ENCODE measurements around the gene TTR. TPM values are rescaled to one million over a fixed set of nuclear protein-coding genes. Genes with fewer than 3 reads are reported as not detected.

TTR gene
- total RNA-seq, 1 experiment from 2014 or later: 139 TPM

DNA sequence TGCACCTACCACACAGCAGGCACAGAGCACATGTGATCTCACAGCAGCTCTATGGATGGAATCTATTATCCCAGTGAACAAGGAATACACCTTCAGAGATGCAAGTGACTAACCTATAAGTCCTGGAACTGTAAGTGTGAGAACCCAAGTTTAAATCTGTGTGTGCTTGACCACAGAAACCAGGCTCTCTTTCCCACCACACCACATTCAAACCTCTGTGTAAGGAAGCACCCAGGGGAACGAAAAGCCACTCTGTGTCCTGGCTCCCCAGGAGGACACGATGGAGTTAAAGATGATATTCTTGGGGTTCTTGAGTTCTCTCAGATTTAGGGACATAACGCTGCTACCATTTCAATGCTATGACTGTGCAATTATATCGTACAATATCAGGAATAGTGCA lies 38.9 kb downstream of the TTR start:
- H3K4me3 Mint-ChIP-seq (ENCODE audit: unreplicated experiment): no peak overlapping the region

DNA sequence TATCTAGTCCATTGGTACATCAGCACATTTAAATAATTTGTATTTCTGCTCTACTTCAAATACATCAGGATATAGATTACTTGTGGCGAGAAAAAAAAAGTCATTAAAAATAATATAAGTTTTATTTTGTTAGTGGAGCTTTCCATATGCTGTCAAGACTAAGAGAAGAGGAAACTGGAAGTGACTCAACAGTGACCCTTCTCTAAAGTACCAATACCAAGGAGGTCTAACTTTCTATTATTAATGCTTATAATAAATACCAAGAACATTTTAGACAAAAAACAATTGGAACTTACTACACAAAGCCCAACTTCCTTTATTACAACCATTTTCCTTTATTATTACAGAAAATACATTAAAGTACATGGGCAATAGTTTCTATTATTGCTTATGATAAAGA lies 39.8 kb downstream of the TTR start:
- Histone ChIP-seq H3K36me3 (ENCODE audit: control insufficient read depth, insufficient read depth, low read length) (no peaks in the 10 kb centered on the region), H3K4me3 (ENCODE audit: low read depth, low read length) (no peak overlapping the region), H3K9me3 (no peaks in the 10 kb centered on the region), H3K27me3 (replicated peaks; ENCODE audit: control insufficient read depth, insufficient read depth, low read length) (no peaks in the 10 kb centered on the region), H3K4me1 (no peaks in the 10 kb centered on the region)
- CTCF ChIA-PET: no interaction called here
- intact Hi-C loops (cut with micrococcal nuclease; ENCODE audit: unreplicated experiment): no loop called here
- Mint-ChIP-seq H3K27ac (ENCODE audit: unreplicated experiment) (no peak overlapping the region), H3K4me1 (ENCODE audit: low read depth, unreplicated experiment) (no peaks in the 10 kb centered on the region), H3K36me3 (ENCODE audit: insufficient read depth, unreplicated experiment) (peaks cover 17% of the 10 kb centered on the region), H3K4me3 (ENCODE audit: unreplicated experiment) (no peak overlapping the region), H3K9me3 (ENCODE audit: unreplicated experiment) (no peaks in the 10 kb centered on the region), H3K27me3 (ENCODE audit: insufficient read depth, unreplicated experiment) (no peaks in the 10 kb centered on the region)
- TF ChIP-seq CTCF (IDR thresholded peaks at IDR 0.05; ENCODE audit: insufficient read depth in 1 of 2, low read depth in 1 of 2, low read length in 1 of 2, severe bottlenecking in 1 of 2, unreplicated experiment in 1 of 2): no peak
- BruUV-seq (replicated peaks): no TSS peak
- DNase-seq: no peak
- POLR2A ChIA-PET: no interaction called here

More for the DNA sequence above, 38.9 kb downstream of the TTR start:
- POLR2A ChIA-PET: no interaction called here
- Mint-ChIP-seq H3K9me3 (ENCODE audit: unreplicated experiment) (no peaks in the 10 kb centered on the region), H3K27me3 (ENCODE audit: insufficient read depth, unreplicated experiment) (no peaks in the 10 kb centered on the region), H3K36me3 (ENCODE audit: insufficient read depth, unreplicated experiment) (peaks cover 17% of the 10 kb centered on the region), H3K27ac (ENCODE audit: unreplicated experiment) (no peak overlapping the region), H3K4me1 (ENCODE audit: low read depth, unreplicated experiment) (no peaks in the 10 kb centered on the region)
- CTCF ChIA-PET: no interaction called here
- TF ChIP-seq CTCF (IDR thresholded peaks at IDR 0.05; ENCODE audit: insufficient read depth in 1 of 2, low read depth in 1 of 2, low read length in 1 of 2, severe bottlenecking in 1 of 2, unreplicated experiment in 1 of 2): no peak
- DNase-seq: no peak
- Histone ChIP-seq H3K9me3 (no peaks in the 10 kb centered on the region), H3K36me3 (ENCODE audit: control insufficient read depth, insufficient read depth, low read length) (no peaks in the 10 kb centered on the region), H3K4me3 (ENCODE audit: low read depth, low read length) (no peak overlapping the region), H3K4me1 (no peaks in the 10 kb centered on the region), H3K27me3 (replicated peaks; ENCODE audit: control insufficient read depth, insufficient read depth, low read length) (no peaks in the 10 kb centered on the region)
- BruUV-seq (replicated peaks): no TSS peak
- intact Hi-C loops (cut with micrococcal nuclease; ENCODE audit: unreplicated experiment): no loop called here

DNA sequence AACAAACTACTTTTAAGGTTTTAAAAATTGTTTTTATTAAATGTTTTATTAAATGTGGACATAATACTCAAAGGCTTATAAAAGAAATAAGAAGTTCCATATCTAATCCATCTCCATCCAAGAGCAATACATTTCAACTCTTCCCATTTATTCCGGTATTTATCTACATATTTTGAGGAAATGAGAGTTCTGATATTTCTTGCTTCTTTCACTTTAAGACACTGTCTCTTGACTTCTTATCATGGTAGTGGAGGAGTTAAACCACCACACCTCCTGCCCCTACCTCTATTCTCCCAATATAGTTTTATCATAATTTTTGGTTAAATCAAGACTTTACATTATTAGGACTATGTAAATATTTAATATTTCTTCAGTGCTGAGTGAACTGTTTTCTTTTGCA lies 40.7 kb downstream of the TTR start:
- Mint-ChIP-seq H3K36me3 (ENCODE audit: insufficient read depth, unreplicated experiment) (peaks cover 17% of the 10 kb centered on the region), H3K4me1 (ENCODE audit: low read depth, unreplicated experiment) (no peaks in the 10 kb centered on the region), H3K4me3 (ENCODE audit: unreplicated experiment) (no peak overlapping the region), H3K27ac (ENCODE audit: unreplicated experiment) (no peak overlapping the region), H3K27me3 (ENCODE audit: insufficient read depth, unreplicated experiment) (no peaks in the 10 kb centered on the region), H3K9me3 (ENCODE audit: unreplicated experiment) (no peaks in the 10 kb centered on the region)
- intact Hi-C loops (cut with micrococcal nuclease; ENCODE audit: unreplicated experiment): no loop called here
- Histone ChIP-seq H3K4me3 (ENCODE audit: low read depth, low read length) (no peak overlapping the region), H3K27me3 (replicated peaks; ENCODE audit: control insufficient read depth, insufficient read depth, low read length) (no peaks in the 10 kb centered on the region), H3K4me1 (no peaks in the 10 kb centered on the region), H3K36me3 (ENCODE audit: control insufficient read depth, insufficient read depth, low read length) (no peaks in the 10 kb centered on the region), H3K9me3 (no peaks in the 10 kb centered on the region)
- POLR2A ChIA-PET: no interaction called here
- CTCF ChIA-PET: no interaction called here
- BruUV-seq (replicated peaks): no TSS peak
- DNase-seq: no peak
- TF ChIP-seq CTCF (IDR thresholded peaks at IDR 0.05; ENCODE audit: insufficient read depth in 1 of 2, low read depth in 1 of 2, low read length in 1 of 2, severe bottlenecking in 1 of 2, unreplicated experiment in 1 of 2): no peak

All from Caco-2 (cell line).